HepG2 (cell line): ENCODE measurements around the gene ZNF384. TPM values are rescaled to one million over a fixed set of nuclear protein-coding genes. Genes with fewer than 3 reads are reported as not detected.

ENCODE experiments used
- ATF6 ChIP-seq: sonication (generic); formaldehyde crosslinking; conservative IDR thresholded peaks from 2 replicates; pipeline ENCODE4 v1.4.0; 2020; ENCODE audit warnings: missing genetic modification reagents
- CCAR2 ChIP-seq: fragments of 200-400 bp; formaldehyde crosslinking; optimal IDR thresholded peaks from 2 replicates; pipeline ENCODE3; 2018; ENCODE audit warnings: low read depth, mild to moderate bottlenecking, low read length, moderate library complexity
- CREM ChIP-seq, 2 experiments: sonication (generic) in 1 of 2; formaldehyde crosslinking in 1 of 2; IDR thresholded peaks; 2 replicates each; pipeline versions ENCODE4 v1.4.0 to v1.6.1; 2016 to 2020; ENCODE audit warnings: antibody characterized with exemption in 1 of 2, mild to moderate bottlenecking in 1 of 2, missing genetic modification reagents in 1 of 2
- EHMT2 ChIP-seq: fragments of 200-600 bp; sonication (generic); IDR thresholded peaks from 2 replicates; pipeline ENCODE4 v1.7.0; 2017; ENCODE audit warnings: antibody characterized with exemption, low read depth, low read length, borderline replicate concordance
- ELF1 ChIP-seq: sonication (generic); formaldehyde crosslinking; IDR thresholded peaks from 2 replicates; pipeline ENCODE4 v1.4.0; 2020; ENCODE audit warnings: missing genetic modification reagents
- FLYWCH1 ChIP-seq: sonication (generic); formaldehyde crosslinking; IDR thresholded peaks from 2 replicates; pipeline ENCODE4 v1.8.1; 2023; ENCODE audit warnings: mild to moderate bottlenecking, missing genetic modification reagents
- HNF1A ChIP-seq, 2 experiments: sonication (generic) in 1 of 2; formaldehyde crosslinking in 1 of 2; IDR thresholded peaks; 2 replicates each; pipeline versions ENCODE4 v1.4.0 to v1.6.1; 2016 to 2020; ENCODE audit warnings: borderline replicate concordance in 1 of 2, low read depth in 1 of 2, mild to moderate bottlenecking in 1 of 2, missing genetic modification reagents in 1 of 2
- KAT2B ChIP-seq: fragments of 150-350 bp; IDR thresholded peaks from 2 replicates; pipeline ENCODE4 v1.6.1; 2014; ENCODE audit warnings: low read depth, low read length, borderline replicate concordance
- KLF6 ChIP-seq: IDR thresholded peaks from 2 replicates; pipeline ENCODE4 v1.8.0; 2016; ENCODE audit warnings: missing biosample characterization, missing genetic modification reagents
- MEIS2 ChIP-seq: sonication (generic); formaldehyde crosslinking; IDR thresholded peaks from 2 replicates; pipeline ENCODE4 v1.9.0; 2021; ENCODE audit warnings: mild to moderate bottlenecking, missing genetic modification reagents
- MIER2 ChIP-seq: IDR thresholded peaks from 2 replicates; pipeline ENCODE4 v1.6.1; 2016; ENCODE audit warnings: missing biosample characterization, missing genetic modification reagents
- NR2C2 ChIP-seq: sonication (generic); formaldehyde crosslinking; IDR thresholded peaks from 2 replicates; pipeline ENCODE4 v1.4.0; 2020; ENCODE audit warnings: missing genetic modification reagents, mild to moderate bottlenecking, moderate library complexity, borderline replicate concordance
- SYNCRIP ChIP-seq: fragments of 200-400 bp; formaldehyde crosslinking; IDR thresholded peaks from 2 replicates; pipeline ENCODE4 v1.6.1; 2018; ENCODE audit warnings: mild to moderate bottlenecking, low read depth, low read length; ENCODE audit not compliant: insufficient read depth
- YY1 ChIP-seq: IDR thresholded peaks from 2 replicates; pipeline ENCODE4 v1.6.1; 2011; ENCODE audit warnings: low read length, low read depth, moderate library complexity, mild to moderate bottlenecking; ENCODE audit not compliant: insufficient read depth, insufficient replicate concordance
- ZBTB43 ChIP-seq: sonication (generic); formaldehyde crosslinking; conservative IDR thresholded peaks from 2 replicates; pipeline ENCODE4 v1.4.0; 2020; ENCODE audit warnings: missing genetic modification reagents
- ZNF225 ChIP-seq: sonication (generic); formaldehyde crosslinking; IDR thresholded peaks from 2 replicates; pipeline ENCODE4 v1.4.0; 2020; ENCODE audit warnings: mild to moderate bottlenecking, missing genetic modification reagents
- ZNF251 ChIP-seq: sonication (generic); formaldehyde crosslinking; IDR thresholded peaks from 2 replicates; pipeline ENCODE4 v1.9.0; 2021; ENCODE audit warnings: mild to moderate bottlenecking, missing genetic modification reagents
- ZNF619 ChIP-seq: sonication (generic); formaldehyde crosslinking; IDR thresholded peaks from 2 replicates; pipeline ENCODE4 v1.4.0; 2020; ENCODE audit warnings: mild to moderate bottlenecking, missing genetic modification reagents
- ZNF850 ChIP-seq: sonication (generic); formaldehyde crosslinking; conservative IDR thresholded peaks from 2 replicates; pipeline ENCODE4 v1.9.0; 2021; ENCODE audit warnings: mild to moderate bottlenecking, missing genetic modification reagents
- polyA plus RNA-seq, 8 experiments: library from polyadenylated mRNA; depleted of rRNA in 3 of 8; stranded (reverse) in 7 of 8; unstranded in 1 of 8; fragments of >200 nt; fragmentation: Illumina TruSeq in 4 of 8; extraction: Trizol in 4 of 8; gene quantifications; 2 replicates each; pipeline versions ENCODE4 v1.2.1 to v1.2.3, GENCODE V29; 2011 to 2016; ENCODE audit warnings: low read depth in 4 of 8, missing spikeins in 1 of 8, mixed read lengths in 1 of 8; ENCODE audit not compliant: insufficient read depth in 1 of 8
- total RNA-seq, 5 experiments: library from RNA; depleted of rRNA; stranded (reverse); fragments of >200 nt; fragmentation: Illumina TruSeq; extraction: Trizol; gene quantifications; 2 replicates each; pipeline ENCODE4 v1.2.3, GENCODE V29; 2016; ENCODE audit warnings: low read depth in 1 of 5

Gene ZNF384
- total and polyA plus RNA-seq, 2 of the 13 experiments (the other 11 are each of a cell fraction or from before 2014, with no cell fraction given) = 23.6 to 55.3 TPM

GRCh38 chr12:6662906-6663742 lies 26.1 kb downstream of the ZNF384 start, which contains the start of gene ING4 (continued):
- no peak for TF ChIP-seq ZNF619 (CRISPR knock-in tag)
- peak; percentile 96 for TF ChIP-seq YY1
- TF ChIP-seq MEIS2 (CRISPR knock-in tag) = no peak
- no peak for TF ChIP-seq ATF6 (CRISPR knock-in tag)
- TF ChIP-seq CREM (IDR thresholded peaks at IDR 0.05) = peak; percentile 100
- peak; percentile 82 for TF ChIP-seq CREM (CRISPR knock-in tag; IDR thresholded peaks at IDR 0.05)
- TF ChIP-seq ZNF225 (CRISPR knock-in tag) = no peak
- no peak for TF ChIP-seq CCAR2
- TF ChIP-seq ZNF251 = no peak
- TF ChIP-seq NR2C2 (CRISPR knock-in tag) = peak; percentile 98
- TF ChIP-seq ZNF850 = no peak
- TF ChIP-seq KAT2B = no peak
- no peak for TF ChIP-seq KLF6
- TF ChIP-seq ELF1 (CRISPR knock-in tag) = peak; percentile 100
- no peak for TF ChIP-seq SYNCRIP
- TF ChIP-seq HNF1A (IDR thresholded peaks at IDR 0.05; ENCODE audit: low read depth) = 0 out of 2 replicates have a peak, but pooled peaks have one; percentile 27
- TF ChIP-seq HNF1A (CRISPR knock-in tag; IDR thresholded peaks at IDR 0.05; ENCODE audit: borderline replicate concordance) = peak; percentile 29; the same call in 1 of the 2 replicates
- TF ChIP-seq ZBTB43 (CRISPR knock-in tag) = no peak
- TF ChIP-seq EHMT2 = peak; percentile 87
- no peak for TF ChIP-seq FLYWCH1 (CRISPR knock-in tag)
- no peak for TF ChIP-seq MIER2
